HK-2 (cell line): ENCODE measurements around the gene SECTM1.

Source experiments
- DNase-seq: peaks from one replicate; pipeline ENCODE4 v3.0.0-alpha.2; 2018; ENCODE audit not compliant: unreplicated experiment

Gene SECTM1

DNA sequence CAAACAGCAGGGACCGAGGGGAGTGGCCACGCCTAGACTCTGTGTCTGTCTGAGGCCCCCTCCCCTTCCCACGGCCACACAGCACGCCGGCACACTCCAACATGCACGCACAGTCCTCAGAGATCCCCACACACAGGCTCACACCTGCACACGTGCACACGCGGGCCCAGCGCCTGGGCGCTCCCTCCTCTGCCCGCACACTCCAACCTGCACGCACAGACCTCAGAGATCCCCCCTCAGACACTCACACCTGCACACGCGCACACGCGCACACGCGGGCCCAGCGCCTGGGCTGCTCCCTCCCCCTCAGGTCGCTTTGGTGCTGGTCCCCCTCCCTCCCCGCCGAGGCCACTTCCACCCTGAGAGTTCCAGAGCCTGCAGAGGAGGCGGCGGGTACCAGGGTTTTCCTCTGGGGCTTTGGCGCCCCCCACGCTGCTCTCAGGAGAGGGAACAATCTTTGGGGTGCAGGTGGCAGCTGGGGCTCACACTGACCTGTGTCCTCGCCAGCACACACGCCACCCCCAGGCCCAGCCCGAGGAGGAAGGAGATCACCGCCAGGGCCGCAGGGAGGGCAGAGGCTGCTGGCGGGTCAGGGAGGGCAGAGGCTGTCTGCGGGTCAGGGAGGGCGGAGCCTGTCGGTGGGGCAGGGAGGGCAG, 17.7 kb downstream of the SECTM1 start:
- no peak for DNase-seq

DNA sequence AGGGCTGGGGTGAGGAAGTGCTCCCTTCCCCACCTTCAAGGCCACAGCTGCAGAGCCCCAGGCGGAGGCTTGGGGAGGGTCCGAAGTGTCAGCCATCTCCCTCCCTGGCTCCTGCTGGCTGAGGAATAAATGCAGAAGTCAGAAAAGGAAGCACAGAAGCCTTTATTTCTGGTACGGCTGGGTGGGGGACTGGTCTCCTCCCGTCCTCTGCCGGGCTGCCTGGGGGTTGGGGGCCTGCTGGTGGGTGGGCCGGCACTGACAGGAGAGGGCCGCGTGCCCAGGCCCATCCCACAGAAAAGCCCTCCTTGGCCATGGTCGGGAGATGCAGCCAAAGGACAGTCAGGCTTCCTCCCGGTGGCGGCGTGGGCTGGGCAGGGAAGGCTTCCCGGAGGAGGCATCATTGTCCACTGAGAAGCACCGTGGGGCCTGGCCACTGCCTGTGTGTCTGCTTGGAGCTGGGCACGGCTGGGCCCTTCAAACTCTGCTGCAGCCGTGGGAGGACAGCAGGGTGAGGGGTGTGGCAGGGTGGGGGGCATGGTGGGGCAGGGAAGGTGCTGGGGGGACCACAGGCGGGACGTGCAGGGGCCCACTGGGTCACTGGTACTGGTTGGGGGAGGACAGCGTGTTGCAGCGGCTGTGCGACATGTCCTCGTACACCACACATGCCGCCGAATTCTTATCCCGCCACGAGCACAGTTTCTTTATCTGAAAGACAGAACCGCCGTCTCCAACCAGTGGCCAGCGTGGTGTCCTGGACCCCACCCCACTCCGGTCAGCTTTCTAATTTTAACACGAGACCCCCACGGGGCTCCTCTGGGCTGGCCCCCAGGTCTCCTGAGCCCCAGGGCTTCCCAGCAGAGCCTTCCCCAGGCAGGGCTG, 18.6 kb downstream of the SECTM1 start:
- no peak for DNase-seq

GRCh38 chr17:82314012-82314726, 19.4 kb downstream of the SECTM1 start:
- no peak for DNase-seq

DNA sequence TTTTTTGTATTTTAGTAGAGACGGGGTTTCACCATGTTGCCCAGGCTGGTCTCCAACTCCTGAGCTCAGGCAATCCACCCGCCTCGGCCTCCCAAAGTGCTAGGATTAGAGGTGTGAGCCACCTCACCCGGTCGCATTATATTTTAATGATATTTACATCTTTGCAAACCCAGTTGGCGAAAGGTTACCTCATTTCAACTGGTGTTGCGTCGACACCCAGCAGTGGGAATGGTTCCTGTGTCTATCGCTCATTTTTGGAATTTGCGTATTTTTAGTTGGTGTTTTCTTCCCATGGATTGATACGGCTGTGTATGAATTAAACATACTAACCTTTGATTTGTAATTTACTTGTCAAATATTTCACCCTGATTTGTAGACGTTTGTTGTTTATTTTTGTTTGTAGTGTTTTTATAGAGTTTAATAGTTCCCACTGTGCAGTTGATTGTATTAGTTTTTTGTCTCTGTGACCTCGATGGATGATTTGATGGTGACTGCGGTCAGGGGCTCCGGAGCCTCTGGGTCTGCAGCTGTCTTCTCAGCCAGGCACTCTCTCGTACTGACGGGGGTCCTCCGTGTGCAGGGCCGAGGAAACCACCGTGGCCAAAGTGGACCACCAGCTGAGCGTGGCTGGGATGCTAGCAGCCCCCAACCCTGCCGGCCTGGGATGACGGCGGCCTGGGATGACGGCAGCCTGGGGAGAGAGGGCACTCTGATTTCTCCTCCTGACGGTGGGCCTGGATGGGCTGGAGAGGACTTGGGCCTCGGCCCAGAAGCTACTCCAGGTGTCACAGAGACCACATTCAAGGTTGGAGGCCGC, 20.2 kb downstream of the SECTM1 start:
- no peak for DNase-seq

GRCh38 chr17:82311971-82312370, 21.6 kb downstream of the SECTM1 start:
- no peak for DNase-seq

GRCh38 chr17:82310877-82311276, 22.7 kb downstream of the SECTM1 start:
- DNase-seq = no peak

- no peak for DNase-seq
Observed at GRCh38 chr17:82309656-82310570, 23.7 kb downstream of the SECTM1 start.

DNA sequence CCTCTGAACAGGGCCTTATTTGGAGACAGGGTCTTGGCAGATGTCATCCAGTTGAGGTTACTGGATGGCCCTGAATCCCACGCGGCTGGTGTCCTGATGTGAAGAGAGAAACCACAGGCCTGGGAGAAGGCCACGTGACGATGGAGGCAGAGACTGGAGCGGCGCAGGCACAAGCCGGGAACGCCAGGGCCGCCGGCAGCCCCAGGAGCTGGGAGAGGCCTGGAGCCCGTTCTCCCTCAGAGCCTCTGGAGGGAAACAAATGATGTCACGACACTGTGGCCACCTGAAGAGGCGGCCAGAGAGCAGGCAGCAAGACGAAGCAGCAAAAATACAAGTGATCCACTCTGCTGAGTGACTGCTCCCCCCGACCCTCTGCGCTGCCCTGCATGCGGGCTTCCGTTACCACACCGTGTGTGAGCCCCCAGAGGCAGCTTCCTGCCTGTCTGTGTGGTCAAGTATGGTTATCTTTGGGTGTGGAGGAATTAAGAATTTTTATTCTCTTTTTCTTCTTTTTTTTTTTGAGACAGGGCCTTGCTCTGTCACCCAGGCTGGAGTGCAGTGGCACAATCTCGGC, 27.8 kb downstream of the SECTM1 start:
- DNase-seq = no peak

- no peak for DNase-seq
Observed at GRCh38 chr17:82304826-82305726, 28.5 kb downstream of the SECTM1 start.

DNA sequence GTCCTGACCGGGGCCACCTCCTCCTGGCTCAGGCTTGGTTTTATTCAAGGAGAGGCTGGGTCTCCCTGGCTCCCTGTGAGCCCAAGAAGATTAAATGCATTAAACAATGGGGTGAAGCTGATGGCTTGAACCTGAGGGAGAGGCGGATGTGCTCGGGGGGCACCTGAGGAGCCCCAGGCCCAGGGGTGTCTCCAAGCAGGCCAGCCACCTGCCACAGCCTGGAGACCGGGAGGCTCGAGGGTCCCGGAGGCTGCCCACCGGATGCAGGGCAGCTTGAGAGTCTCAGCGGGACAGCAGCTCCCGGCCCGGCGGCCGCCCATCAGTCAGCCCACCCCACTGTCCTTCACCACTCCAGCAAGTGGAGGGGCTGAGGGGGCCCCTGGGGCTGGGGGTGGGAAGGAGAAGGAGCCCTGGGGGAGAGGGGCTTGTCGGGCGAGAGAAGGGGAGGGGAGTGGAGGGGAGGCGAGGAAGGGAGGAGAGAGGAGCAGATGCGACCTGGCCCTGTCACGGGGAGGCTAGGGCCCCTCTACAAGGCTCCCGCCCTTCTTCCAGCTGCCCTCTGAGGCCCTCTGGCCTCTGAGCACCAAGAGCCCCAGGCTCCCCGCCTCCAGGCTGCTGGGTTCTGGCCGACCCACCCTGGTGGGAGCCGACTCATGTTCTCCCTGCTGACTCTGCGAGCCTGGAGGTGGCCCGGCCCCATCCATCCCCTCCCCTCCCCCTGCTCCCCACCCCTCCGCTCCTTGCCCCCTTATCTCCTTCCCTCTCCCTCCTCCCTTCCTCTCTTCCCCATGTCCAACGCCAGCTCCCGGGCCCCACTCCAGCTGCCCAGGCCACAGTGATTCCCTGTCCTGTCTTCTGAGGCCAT, 29.4 kb downstream of the SECTM1 start:
- DNase-seq = no peak

- no peak for DNase-seq
Observed at GRCh38 chr17:82302991-82303943, 30.3 kb downstream of the SECTM1 start.

- no peak for DNase-seq
Observed at GRCh38 chr17:82302568-82302963, 31.0 kb downstream of the SECTM1 start.

DNA sequence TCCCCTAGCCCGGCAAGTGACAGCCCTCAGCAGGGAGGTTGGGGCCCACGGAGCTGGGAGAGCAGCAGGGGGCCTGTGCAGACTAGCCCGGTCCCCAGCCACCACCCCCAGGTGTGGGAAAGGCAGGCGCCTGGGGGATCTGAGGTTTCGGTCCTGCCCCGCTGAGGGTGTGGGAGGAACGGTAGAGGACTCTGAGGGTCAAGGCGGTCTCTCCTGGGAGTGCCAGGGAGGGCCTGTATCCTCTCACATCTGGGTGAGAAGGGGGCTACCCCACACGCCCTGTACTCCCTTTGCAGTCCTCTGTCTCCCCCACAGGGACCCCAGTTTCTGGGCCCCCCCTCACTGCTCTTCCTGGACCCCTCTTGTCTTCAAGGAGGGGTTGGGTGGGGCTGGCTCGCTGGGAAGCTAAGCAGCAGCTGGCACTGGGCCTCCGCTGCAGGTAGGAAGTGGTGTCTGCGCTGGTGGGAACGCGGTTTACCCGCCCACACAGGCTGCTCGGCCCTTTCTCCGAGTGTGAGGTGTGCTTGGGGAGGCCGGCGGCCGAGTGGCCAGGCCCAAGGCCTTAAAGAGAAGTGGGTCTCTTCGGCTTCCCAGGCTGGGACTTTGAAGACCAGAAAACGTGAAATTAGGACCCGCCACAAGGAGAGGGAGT, 31.5 kb downstream of the SECTM1 start:
- no peak for DNase-seq

DNA sequence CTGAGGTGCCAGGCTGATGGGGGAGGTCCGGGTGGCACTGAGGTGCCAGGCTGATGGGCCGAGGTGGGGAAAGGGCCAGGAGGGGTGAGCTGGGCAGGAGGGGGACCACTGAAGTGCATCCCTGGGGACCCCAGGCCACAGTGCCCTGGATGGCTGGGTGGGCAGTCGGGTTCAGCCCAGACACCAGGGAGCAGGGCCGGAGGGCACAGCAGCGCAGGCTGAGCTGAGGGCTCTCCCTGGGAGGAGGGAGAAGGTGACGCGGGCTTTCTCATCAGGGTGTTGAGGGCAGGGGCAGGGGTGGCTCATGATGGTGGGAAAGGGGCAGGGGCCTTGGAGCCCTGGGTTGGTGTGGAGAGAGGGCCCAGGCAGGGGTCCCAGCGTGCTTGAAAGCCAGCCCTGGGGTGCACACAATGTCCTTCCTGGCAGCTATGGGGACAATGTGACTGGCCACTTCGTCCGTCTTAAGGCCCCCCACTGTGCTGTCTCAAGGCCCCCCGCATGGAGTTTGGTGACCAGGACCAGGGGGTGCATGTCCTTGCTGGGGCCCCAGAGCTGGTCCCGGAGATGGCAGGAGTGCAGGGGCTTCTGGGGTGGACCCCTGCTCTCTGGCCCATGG, 32.2 kb downstream of the SECTM1 start:
- no peak for DNase-seq

DNA sequence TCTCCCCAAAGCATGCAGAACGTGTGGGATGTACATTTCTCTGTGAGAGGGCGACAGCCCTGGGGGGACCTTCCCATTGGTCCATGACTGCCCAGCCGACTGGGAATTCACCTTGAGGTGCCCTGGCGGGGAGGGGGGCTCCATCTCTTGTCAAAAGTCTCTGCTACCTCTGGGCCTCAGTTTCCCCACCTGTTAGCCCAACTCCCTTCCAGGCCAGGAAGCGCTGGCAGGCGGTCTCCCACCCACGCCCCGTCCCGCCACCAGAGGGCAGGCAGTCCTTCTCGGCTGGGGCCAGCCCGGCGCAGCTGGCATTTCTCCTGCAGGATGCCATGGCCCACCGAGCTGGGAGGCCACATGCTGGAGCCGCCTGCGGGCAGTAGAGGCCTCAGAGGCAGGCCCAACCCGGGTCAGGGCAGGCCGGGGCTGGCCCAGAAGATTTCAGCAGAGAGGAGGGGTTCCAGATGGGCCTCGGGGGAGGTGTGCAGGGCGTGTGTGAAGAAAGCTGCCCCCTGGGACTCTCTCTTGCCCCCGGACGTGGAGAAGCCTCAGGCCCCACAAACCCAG, 32.8 kb downstream of the SECTM1 start:
- DNase-seq = peak; percentile 35

DNA sequence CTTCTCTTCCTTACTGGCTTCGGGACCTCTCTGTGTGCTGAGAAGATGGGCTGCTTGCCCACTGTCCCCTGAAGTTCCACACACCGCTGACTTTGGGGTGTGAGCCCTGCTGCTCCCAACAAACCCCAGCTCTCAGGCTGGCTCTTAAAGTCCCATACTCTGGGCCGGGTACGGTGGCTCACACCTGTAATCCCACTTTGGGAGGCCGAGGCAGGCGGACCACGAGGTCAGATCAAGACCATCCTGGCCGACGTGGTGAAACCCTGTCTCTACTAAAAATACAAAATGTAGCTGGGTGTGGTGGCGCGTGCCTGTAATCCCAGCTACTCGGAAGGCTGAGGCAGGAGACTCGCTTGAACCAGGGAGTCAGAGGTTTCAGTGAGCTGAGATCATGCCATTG, 33.3 kb downstream of the SECTM1 start:
- no peak for DNase-seq
